GM19463 (cell line): ENCODE results near the gene SLC17A9.
"Not testable (repeated sequence)": the region's sequence is repeated elsewhere in the genome, so short reads cannot be mapped to it uniquely, and the experiment has no call there.

Experiments used
- ATAC-seq: cut with Tn5 transposase; IDR thresholded peaks from one replicate; pipeline ENCODE4 v1.9.1; 2021; ENCODE audit warnings: mild to moderate bottlenecking, moderate library complexity; ENCODE audit not compliant: unreplicated experiment

Gene SLC17A9

DNA sequence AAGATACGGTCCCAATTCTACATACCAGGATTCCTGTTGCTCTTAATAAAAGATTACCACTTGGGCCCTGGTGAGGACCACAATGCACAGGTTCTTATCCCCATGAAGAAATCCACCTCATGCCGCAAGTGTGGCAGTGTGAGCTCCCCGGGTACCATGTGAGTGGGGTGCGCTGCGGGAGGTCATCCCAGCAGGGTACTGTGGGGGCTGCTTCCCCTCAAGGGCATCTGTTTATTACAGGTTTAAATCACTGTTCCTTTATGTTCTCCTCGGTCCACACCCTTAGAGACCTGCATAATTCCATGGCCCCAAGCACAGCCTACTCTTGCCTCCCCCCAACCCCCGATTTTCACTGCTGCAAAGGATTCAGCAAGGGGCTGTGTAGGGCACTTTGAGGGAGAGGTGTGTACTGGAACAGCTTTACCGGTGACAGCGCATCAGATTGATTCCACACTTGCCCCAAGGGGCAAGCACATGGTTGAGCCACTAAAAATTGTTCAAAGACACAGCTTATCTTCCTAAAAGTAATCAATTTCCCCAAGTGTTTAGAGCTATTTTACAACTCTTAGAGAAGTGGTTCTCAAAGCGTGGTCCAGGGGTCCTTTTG lies 32.4 kb upstream of the SLC17A9 start:
- no peak for ATAC-seq

DNA sequence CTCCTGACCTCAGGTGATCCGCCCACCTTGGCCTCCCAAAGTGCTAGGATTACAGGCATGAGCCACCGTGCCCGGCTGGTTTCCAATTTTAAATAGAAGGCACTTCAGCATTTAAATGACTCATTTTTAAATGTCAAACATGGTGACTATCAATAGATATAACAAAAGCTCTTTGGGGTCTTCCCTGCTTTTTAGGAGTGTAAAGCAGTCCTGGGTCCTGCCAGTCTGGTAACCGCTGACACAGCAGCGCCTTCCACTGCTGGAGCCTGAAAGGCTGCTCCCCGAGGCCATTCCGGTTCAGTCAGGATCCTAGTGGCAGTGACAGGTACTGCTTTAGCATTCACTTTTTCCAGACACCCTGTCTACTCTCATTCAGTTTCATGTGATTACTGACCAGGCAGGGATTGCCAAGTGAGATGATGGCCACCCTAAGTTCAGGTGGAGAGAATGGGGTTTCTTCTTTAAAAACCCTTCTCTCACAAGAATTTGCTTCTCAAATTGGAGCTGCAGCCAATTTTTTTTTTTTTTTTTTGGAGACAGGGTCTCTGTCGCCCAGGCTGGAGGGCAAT lies 31.3 kb upstream of the SLC17A9 start:
- ATAC-seq, result no peak

DNA sequence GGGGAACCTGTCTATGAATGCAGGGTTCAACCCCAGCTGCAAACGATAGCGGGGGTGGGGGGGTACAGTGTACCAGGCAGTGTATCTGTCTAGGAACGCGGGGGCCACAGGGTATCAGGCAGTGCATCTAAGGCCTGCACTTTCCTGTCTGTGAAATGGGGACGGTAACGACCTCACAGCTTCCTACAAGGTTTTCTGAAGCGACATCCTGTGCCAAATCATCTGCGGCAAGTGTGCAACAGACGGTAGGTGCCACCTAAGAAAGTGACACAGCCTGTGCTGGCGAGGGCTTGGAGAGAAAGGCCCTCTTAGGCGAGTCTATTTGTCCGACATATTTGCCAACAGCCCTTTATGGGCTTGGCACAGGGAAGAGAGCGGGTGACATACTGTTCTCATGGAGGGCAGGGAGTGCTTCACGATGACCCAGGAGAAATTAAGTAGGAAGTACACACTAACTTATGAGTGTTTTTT lies 30.0 kb upstream of the SLC17A9 start:
- ATAC-seq, result no peak

DNA sequence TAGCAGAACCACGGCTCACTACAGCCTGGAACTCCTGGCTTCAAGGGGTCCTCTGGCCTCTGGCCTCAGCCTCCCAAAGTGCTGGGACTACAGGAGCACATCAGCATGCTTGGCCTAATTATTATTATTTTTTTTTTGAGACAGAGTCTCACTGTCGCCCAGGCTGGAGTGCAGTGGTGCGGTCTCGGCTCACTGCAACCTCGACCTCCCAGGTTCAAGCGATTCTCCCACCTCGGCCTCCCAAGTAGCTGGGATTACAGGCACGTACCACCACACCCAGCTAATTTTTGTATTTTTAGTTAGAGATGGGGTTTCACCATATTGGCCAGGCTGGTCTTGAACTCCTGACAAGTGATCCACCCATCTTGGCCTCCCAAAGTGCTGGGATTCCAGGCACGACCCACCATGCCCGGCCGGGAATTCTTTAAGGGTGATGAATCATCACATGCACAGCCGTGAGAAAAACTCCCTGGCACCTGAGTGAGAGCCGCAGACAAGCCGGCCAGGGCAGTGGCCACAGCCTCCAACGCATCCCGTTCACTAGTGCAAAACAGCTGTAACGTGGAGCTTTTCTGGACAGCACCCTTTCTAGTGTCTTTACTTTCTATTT lies 29.3 kb upstream of the SLC17A9 start:
- ATAC-seq, result not testable (repeated sequence)

DNA sequence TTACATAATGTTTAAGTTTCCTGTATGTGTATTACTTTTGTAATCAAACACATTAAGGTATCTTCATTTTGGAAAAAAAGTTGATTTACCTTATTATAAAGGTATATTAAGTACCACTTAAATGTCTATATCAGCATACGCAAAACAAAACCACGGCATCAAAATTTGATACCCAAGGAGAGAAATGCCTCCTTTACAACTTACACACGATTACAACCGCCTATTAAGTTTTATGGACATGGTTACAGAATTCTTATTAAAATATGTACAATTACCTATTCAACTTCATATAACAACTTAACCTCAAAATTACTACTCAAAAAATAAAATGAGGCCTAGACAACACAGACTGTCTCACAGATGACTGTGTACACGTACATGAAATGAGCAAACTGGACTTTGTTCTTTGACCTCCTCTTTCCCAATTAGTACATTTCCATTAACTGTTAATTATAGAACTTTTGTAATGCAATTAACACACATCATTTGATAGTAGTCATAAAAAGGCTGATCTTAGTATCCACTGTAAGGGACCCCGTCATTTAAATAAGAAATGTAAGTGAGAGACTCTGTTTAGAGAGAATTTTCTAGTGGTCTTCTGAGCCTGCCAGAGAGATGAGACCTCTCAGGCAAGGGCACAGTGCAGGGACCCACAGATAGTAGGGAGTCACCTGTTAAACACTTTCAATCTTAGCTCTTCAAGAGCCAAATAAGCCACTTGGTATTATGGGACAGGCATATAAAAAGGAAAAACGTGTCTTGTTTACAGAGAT lies 28.7 kb upstream of the SLC17A9 start:
- ATAC-seq, result no peak

DNA sequence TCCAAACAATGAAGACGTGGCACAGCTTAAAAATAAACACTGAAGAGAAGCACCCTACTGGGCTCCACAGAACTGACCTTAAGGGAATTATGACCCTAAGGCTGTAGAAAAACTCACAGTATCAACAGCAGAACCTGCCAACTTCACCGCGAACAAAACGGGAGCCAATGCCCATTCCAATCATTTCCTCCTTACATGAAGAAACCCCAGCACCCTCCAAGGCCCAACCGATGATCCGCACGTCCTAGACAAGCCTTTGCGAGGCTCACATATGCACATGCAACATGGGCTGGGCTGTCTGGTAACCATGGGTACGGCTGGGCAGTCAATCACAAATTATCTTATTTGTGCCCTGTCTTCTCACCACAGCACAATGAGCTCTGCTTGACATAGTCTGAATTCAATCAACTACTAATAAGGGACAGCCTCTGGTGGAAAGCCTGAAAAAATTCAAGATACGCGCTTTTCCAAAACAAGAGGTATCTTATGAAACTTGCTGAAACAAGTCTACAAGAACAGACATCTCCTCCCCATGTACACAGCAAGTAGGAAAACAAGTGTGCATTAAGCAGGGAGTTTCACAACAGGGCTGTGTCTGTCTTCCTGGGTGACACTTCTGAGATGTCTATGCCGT lies 27.9 kb upstream of the SLC17A9 start:
- ATAC-seq, result no peak

DNA sequence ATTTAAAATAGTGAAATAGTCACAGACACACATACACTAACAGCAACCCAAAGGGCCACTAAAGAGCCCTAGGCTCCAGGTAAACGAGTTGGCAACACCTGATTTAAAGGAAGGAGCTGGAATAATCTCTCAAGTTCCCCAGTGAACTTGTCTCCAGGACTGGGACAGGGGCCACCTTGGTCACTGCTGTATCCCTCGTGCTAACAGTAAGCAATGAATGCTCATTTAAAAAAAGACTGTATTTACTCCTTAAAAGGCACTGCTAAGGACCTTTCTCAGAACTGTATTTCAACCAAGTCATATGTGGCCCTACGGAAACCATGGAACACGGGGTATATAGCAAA lies 27.5 kb upstream of the SLC17A9 start:
- no peak for ATAC-seq

DNA sequence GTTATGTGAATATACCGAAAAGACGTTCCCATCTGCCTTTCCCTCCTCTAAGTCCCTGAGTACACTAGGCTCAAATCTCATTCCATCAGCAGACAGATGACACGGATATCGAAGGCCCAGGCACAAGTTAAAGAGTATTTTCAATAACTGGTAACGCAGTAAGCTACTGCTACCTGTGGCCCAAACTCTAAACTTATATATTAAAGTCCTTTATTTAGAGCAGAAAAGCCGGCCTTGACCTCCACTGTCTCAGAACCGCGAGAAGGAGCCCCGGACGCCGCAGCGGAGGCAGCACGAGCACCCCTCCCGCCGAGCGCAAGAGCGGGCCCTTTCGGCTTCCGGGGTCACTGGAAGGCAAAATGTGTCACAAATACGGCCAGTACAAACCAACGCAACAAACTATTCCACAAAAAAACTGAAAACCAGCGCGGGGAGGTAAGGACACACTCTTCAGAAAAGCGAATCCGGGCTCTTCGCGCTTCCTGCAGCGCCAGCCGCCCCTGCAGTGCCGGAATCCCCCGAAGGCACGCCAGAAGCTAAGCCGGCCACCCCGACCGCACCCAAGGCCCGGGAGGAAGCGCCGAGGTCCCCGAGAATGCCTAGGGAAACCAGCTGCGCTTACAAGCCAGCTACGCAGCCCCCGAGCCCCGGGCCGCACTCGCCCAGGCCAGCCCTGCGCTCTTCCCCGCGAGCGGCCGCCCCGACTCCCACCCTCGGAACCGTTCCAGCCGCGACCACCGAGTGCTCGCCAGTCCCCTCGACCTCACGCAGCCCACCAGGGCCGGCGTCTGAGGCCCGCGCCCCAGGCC lies 26.9 kb upstream of the SLC17A9 start:
- peak; percentile 12 for ATAC-seq

DNA sequence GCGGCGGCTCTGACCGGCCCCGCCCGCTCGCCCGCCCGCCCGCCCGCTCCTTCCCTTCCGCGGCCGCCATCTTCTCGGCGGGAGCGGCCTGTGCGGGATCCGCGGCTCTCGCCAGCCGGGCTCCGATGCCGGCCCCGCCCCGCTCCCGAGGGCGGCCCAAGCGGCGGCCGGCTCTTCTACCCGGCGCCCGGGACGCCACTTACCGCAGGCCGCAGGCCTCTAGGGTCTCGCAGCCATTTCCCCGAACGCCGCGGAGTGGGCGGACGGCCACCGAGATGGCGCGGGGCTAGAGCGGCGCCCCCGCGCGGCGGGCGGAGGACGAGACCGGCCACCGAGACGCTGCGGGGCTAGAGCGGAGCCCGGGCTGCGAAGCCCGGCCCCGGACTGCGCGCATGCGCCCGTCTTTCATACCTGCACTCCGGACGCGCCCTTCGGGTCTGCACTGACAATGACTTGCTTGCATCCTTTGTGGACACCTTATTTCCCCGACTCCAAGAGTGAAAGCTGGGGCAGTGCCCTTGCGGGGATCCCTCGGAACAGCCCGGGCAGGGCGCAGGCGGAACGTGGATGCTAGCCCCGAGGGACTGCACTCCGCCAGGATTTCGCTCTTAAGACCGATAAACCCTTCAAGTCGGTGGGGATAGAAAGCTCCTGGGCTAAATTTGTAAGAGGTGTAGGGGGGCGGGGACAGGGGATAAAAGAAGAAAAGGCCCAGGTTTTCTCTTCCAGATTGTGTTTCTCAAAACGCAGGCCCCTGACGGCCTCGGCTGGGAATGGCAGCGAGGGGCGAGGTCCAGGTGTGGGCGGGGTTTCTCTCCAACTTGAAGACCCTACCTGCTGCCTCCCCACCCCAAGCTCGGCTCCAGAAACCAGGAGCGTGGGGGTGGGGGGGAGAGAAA lies 26.0 kb upstream of the SLC17A9 start, which contains the start of gene DIDO1:
Gene DIDO1, minus strand, starts transcription at position 277 of the 899 bp plus-strand sequence.
- ATAC-seq, result peak; percentile 65

DNA sequence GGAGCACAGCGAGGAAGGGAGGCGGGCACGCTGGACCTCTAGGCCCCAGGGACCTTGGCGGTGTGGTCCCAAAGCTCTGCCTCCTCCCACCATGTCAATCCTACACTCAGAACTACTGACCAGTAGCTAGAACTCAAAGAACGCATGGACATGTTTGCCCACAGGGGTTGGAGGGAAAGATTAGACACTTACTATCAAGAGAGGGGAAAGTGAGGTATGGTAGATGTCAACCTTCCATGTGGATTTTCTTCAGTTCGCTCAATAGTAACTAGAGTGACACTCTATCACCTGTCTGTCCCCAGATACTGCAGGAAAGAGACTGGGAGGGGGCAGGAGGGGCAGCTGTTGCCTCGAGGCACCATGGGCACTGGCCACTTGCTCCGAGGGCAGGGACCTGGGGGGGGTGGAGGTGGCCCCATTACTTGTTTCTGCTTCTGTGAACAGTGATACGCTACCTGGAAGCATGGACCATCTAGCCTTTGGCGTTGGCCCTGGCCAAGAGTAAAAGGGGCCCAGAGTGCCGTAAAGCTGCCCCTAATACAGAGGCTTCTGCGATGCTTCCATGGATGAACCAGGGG lies 25.3 kb upstream of the SLC17A9 start:
- no peak for ATAC-seq

DNA sequence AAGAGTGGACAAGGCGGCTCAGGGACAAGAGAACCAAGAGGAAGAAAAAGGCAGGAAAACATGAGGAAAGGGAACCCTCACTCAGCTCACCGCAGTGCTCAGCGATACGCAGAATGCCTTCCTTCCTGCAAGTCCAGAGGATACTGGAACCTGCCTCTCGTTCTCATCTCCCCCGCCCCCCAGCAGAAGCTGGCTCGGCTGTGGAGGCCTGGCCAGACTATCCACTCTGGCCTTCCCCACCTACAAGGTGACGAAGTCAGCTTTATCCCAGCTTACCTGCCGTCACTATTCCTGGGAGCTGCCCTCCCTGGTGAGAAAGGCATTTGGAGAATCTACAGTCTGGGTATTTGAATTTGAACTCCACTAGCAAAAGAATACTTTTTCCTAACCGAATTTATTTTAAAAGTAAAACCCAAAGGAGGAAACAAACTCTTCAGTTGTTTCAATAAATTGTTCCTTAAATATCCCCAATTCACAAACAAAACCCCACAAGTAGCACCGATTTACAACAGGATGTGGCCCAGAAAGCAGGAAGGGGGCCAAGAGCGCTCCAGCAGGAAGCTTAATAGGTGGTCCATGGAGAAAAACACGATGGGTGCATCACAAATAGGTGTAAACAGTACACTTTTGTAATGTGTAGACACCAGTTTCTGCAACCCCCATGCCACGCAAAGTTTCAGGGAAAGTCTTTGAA lies 24.1 kb upstream of the SLC17A9 start:
- ATAC-seq, result no peak

DNA sequence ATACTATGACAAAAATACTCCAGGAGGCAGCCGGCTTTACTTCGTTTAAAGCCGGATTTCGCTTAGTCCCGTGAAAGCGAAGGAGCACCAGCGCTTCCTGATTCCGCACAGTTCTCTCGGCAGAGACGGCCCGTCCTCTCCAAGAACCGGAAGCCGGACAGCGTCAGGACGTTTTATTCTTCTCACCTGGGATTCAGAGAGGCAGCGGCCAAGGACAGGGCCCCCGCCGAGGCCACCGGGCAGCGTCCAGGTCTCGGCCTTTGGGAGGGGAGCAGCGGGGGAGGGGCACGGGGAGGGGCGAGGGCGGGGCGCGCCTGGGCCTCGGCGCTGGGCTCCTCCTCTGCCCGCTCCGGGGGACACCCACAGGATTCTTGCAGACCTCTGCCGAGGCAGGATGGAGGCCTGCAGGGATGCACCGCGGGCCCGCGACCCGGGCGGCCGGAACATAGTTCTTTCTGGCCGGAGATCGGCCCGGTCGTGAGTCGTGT lies 23.4 kb upstream of the SLC17A9 start:
- no peak for ATAC-seq

DNA sequence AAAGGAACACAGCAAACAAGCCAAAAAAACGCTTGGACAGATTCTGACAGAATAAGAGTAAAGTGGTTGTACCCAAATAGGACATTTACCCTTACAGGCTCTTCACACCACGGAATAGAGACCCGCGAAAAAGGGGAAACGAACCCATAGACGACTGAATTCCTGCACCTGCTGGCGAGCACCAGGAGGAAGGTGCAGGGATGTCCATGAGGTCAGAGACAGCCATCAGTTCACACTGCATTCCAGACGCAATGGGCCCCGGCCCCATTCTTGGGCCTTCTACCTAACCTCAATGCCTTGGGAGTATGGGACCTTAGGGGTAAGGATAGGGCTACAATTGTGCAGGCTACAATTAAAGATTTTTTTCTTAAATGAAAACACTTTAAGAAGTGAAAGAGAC lies 21.0 kb upstream of the SLC17A9 start:
- no peak for ATAC-seq

DNA sequence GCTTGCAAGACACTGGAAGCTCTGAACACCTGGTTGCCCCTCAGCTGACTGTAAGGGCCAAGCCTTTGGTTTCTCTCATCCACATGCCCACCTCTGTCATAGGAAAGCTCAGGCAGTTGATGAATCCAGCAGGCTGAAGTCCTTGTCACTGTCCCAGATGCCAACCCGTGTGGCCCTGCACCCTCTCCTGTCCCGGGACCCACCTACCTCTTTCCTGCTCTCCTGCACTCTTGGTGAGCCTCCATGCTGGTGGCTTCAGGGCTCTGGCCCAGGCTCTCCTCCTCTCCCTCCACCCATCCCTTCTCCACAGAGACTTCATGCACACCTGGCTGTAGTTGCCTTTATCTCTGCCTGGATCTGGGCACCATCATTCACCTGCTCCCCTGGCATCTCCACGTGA lies 18.5 kb upstream of the SLC17A9 start:
- no peak for ATAC-seq

DNA sequence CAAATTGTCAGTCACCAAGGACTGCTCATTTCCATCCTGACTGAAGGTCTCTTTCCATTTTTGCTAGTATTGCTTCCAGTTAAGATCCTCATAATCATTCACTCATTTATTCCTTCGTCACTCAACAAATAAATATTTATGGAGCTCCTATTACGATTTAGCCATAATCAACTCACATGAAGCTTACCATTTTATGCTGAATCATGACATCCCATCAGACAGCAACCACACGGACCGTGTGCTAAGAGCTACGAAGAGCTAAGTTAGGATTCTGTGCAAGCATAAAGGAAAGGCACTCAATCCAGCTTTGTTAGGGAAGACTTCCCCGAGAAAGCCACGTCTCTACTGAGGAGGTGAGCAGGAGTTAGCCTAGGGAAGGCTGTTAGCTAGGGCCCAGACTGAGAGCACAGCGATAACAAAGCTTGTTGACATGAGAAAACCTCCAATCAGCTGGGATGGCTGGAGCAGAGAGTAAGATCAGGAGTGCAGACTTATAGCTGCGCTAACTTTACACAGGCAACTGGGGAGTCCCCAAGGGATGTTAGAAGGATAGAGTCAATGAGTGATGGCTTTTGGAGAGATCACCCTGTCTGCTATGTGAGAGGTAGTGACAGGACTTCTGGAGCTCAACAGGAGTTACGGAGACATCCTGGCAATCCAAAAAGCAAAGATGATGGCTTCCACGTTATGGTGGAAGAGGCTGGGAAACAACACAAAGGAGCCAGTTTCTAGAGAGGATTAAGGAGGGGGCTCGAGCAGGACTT lies 17.1 kb upstream of the SLC17A9 start:
- ATAC-seq, result no peak

DNA sequence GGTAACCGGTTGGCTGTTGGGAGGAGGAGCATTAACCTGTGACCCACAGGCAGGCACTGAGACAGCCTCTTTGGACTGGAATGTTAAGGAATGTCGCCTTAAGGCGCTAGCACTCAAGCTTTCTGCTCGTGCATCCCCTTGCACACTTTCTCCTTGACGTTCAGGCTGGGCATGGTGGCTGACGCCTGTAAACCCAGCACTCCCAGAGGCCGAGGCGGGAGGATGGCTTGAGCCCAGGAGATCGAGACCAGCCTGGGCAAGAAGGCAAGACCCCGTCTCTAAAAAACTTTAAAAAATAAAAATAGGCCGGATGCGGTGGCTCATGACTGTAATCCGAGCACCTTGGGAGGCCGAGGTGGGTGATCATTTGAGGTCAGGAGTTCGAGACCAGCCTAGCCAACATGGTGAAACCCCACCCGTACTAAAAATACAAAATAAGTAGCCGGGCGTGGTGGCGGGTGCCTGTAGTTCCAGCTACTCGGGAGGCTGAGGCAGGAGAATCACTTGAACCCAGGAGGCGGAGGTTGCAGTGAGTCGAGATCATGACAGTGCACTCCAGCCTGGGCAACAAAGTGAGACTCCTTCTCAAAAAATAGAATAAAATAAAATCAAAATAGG lies 16.4 kb upstream of the SLC17A9 start:
- no peak for ATAC-seq
